Measurements from ENCODE around the gene PCBP3.

DNA sequence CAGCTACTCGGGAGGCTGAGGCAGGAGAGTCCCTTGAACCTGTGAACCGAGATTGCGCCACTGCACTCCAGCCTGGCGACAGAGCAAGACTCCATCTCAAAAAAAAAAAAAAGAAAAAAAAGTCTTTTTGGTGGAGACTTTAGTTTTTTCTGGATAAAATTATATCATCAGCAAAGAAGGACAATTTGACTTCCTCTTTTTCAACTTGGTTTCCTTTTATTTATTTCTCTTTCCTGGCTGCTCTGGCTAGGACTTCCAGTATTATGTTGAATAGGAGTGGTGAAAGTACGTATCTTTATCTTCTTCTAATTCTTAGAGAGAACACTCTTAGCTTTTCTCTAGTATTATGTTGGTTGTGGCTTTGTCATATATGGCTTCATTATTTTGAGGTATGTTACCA is 130.8 kb downstream of the PCBP3 start:
- TF ChIP-seq POLR2A (IDR thresholded peaks at IDR 0.05): no peak
- TF ChIP-seq, protein P1, sequence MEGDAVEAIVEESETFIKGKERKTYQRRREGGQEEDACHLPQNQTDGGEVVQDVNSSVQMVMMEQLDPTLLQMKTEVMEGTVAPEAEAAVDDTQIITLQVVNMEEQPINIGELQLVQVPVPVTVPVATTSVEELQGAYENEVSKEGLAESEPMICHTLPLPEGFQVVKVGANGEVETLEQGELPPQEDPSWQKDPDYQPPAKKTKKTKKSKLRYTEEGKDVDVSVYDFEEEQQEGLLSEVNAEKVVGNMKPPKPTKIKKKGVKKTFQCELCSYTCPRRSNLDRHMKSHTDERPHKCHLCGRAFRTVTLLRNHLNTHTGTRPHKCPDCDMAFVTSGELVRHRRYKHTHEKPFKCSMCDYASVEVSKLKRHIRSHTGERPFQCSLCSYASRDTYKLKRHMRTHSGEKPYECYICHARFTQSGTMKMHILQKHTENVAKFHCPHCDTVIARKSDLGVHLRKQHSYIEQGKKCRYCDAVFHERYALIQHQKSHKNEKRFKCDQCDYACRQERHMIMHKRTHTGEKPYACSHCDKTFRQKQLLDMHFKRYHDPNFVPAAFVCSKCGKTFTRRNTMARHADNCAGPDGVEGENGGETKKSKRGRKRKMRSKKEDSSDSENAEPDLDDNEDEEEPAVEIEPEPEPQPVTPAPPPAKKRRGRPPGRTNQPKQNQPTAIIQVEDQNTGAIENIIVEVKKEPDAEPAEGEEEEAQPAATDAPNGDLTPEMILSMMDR (IDR thresholded peaks at IDR 0.05): no peak

Measured in right lobe of liver (tissue), 4 donors.